Lower lobe of right lung (tissue), 2 donors: Measurements from ENCODE around the gene SPATA2. TPM values are rescaled to one million over a fixed set of nuclear protein-coding genes. Genes with fewer than 3 reads are reported as not detected.

ENCODE experiments used
- ATAC-seq, 2 donors: fragments of 200-7000 bp; cut with Tn5 transposase; one replicate each; pipeline ENCODE4 v1.9.1; 2020 to 2022; ENCODE audit warnings: mild to moderate bottlenecking in 2 of 2, moderate library complexity in 2 of 2
- DNase-seq: peaks from one replicate; pipeline ENCODE4 v3.0.0-alpha.2; 2020
- H3K27ac ChIP-seq: fragments of 200-600 bp; one replicate; pipeline ENCODE4 v1.8.0; 2022
- H3K27me3 ChIP-seq: fragments of 200-600 bp; one replicate; pipeline ENCODE4 v1.8.0; 2022; ENCODE audit warnings: low read depth
- H3K36me3 ChIP-seq: fragments of 200-600 bp; one replicate; pipeline ENCODE4 v1.8.0; 2022; ENCODE audit warnings: mild to moderate bottlenecking
- H3K4me1 ChIP-seq: fragments of 200-600 bp; one replicate; pipeline ENCODE4 v1.8.0; 2022
- H3K4me3 ChIP-seq: fragments of 200-600 bp; one replicate; pipeline ENCODE4 v1.8.0; 2022; ENCODE audit warnings: mild to moderate bottlenecking
- H3K9me3 ChIP-seq: fragments of 200-600 bp; one replicate; pipeline ENCODE4 v1.8.0; 2022
- CTCF ChIP-seq: fragments of 200-600 bp; IDR thresholded peaks from one replicate; pipeline ENCODE4 v1.8.0; 2022; ENCODE audit warnings: antibody characterized with exemption, mild to moderate bottlenecking
- intact Hi-C: fragments of 100-400 bp; cut with DNase I; formaldehyde crosslinking; loops from one replicate; pipeline ENCODE4 v1.11.0; 2022
- total RNA-seq: library from RNA; stranded (reverse); fragmentation: NEBNext Ultra II Directional; extraction: Animal tissue kit (Norgen Biotek cat#: 25700); gene quantifications from one replicate; pipeline ENCODE4 v1.2.1, GENCODE V29; 2021
- donor health status: DM: no; HTN: yes; CAD: no; lungs with severe emphysema.

The SPATA2 gene
- total RNA-seq, 1 donor from 2014 or later = 7.2 TPM

GRCh38 chr20:49887251-49888211, 27.8 kb downstream of the SPATA2 start:
- Histone ChIP-seq H3K27ac (peak overlapping the region; percentile 77), H3K4me3 (no peak overlapping the region), H3K27me3 (no peaks in the 10 kb centered on the region), H3K9me3 (no peaks in the 10 kb centered on the region), H3K4me1 (peaks cover 57% of the 10 kb centered on the region), H3K36me3 (peaks cover 57% of the 10 kb centered on the region)
- intact Hi-C loops = no loop called here
- no peak for TF ChIP-seq CTCF
- ATAC-seq (peak; percentile 1 to 22), DNase-seq (no peak)

- Histone ChIP-seq H3K27ac (peak overlapping the region; percentile 77), H3K4me1 (peaks cover 53% of the 10 kb centered on the region), H3K4me3 (no peak overlapping the region), H3K36me3 (peaks cover 65% of the 10 kb centered on the region), H3K27me3 (no peaks in the 10 kb centered on the region), H3K9me3 (no peaks in the 10 kb centered on the region)
- no peak for TF ChIP-seq CTCF
- intact Hi-C loops = no loop called here
- DNase-seq = no peak
- no peak for ATAC-seq
Observed at GRCh38 chr20:49886571-49887213, 28.6 kb downstream of the SPATA2 start.

GRCh38 chr20:49885558-49886332, 29.6 kb downstream of the SPATA2 start:
- Histone ChIP-seq H3K36me3 (peaks cover 74% of the 10 kb centered on the region), H3K27ac (peak overlapping the region; percentile 77)
- intact Hi-C loops = no loop called here

GRCh38 chr20:49883246-49883802, 32.0 kb downstream of the SPATA2 start:
- ATAC-seq (no peak), DNase-seq (no peak)
- Histone ChIP-seq H3K36me3 (peaks cover 91% of the 10 kb centered on the region), H3K4me1 (peaks cover 19% of the 10 kb centered on the region), H3K27ac (no peak overlapping the region), H3K9me3 (no peaks in the 10 kb centered on the region), H3K4me3 (no peak overlapping the region), H3K27me3 (no peaks in the 10 kb centered on the region)
- intact Hi-C loops = no loop called here
- TF ChIP-seq CTCF = no peak

More at GRCh38 chr20:49885558-49886332, 29.6 kb downstream of the SPATA2 start:
- TF ChIP-seq CTCF = no peak
- Histone ChIP-seq H3K4me1 (peaks cover 43% of the 10 kb centered on the region), H3K4me3 (no peak overlapping the region), H3K27me3 (no peaks in the 10 kb centered on the region), H3K9me3 (no peaks in the 10 kb centered on the region)
- ATAC-seq (no peak), DNase-seq (no peak)
